ENCODE results near the gene NWD2.

DNA sequence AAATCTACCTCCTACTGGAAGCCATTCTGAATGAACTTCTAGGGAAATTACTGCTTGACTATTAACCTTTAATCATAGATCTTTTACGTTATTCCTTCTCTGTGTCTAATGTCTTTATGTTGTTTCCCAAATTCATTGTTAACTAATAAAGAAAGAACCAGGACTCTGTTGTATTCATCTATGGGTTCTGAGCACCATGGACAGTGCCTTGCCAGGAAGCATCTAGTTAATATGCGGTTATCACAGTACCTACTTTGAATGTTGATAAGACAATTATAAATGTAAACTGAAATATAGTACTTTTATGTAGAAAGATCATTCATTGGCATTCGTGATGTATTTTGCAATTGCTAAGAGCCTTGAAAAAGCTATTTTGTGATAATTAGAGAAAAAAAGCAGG lies 23.8 kb downstream of the NWD2 start:
- TF ChIP-seq CTCF (IDR thresholded peaks at IDR 0.05 in 4 of 5, conservative IDR thresholded peaks at IDR 0.05 in 1 of 5) (no peak), POLR2A (IDR thresholded peaks at IDR 0.05) (no peak)

Data from gastrocnemius medialis (tissue), 4 donors.